ENCODE measurements around the gene NFKBIZ. TPM values are rescaled to one million over a fixed set of nuclear protein-coding genes. Genes with fewer than 3 reads are reported as not detected.
A peak's percentile ranks its signal among the peaks of the same experiment; 100 is the strongest.

Gene NFKBIZ
- total RNA-seq, 2 experiments from 2014 or later = 11.8 to 26.6 TPM

DNA sequence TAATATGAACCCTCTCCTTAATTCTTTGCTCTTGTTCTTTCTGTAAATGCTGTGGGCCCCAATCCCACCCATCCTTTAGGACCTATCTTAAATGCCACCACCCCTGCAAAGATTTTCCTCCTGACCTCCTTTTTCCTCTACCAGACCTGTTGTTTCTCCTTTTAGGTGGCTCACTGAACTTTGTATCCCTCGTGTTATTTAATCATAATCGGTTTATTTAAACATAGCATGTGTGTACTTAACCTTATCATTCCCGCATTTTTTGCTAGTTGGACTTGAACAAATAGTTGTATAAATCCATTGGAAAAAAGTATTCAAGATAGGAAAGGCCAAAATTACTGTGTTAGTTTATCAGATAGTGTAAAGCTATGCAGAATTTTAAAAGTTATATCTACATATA, 988 bp upstream of the NFKBIZ start:
- TF ChIP-seq, protein P1, sequence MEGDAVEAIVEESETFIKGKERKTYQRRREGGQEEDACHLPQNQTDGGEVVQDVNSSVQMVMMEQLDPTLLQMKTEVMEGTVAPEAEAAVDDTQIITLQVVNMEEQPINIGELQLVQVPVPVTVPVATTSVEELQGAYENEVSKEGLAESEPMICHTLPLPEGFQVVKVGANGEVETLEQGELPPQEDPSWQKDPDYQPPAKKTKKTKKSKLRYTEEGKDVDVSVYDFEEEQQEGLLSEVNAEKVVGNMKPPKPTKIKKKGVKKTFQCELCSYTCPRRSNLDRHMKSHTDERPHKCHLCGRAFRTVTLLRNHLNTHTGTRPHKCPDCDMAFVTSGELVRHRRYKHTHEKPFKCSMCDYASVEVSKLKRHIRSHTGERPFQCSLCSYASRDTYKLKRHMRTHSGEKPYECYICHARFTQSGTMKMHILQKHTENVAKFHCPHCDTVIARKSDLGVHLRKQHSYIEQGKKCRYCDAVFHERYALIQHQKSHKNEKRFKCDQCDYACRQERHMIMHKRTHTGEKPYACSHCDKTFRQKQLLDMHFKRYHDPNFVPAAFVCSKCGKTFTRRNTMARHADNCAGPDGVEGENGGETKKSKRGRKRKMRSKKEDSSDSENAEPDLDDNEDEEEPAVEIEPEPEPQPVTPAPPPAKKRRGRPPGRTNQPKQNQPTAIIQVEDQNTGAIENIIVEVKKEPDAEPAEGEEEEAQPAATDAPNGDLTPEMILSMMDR (conservative IDR thresholded peaks at IDR 0.05; ENCODE audit: low read length) = no peak
- TF ChIP-seq EZH2phosphoT487 (IDR thresholded peaks at IDR 0.05; ENCODE audit: borderline replicate concordance, low read depth, low read length) = no peak
- peaks cover 24% of the 10 kb centered on the region for H3K79me2 ChIP-seq (ENCODE audit: insufficient read depth, low read depth, low read length)
- CTCF ChIA-PET (ENCODE audit: unreplicated experiment) = interaction anchor here (1.2 kb wide), 1 partner anchor 21 kb away, joined by 3 read pairs; no protein-coding TSS in a partner anchor
- peak overlapping the region; percentile 60 for H3K27ac ChIP-seq (ENCODE audit: low read depth, low read length, poor library complexity, severe bottlenecking)
- peak overlapping the region; percentile 84 for H2AFZ ChIP-seq (ENCODE audit: low read length)
- H3K4me2 ChIP-seq (ENCODE audit: low read length) = peak overlapping the region; percentile 98
- H3K4me1 ChIP-seq (ENCODE audit: insufficient read depth, low read length, poor library complexity, severe bottlenecking) = peaks cover 40% of the 10 kb centered on the region
- no peaks in the 10 kb centered on the region for H3K9me2 ChIP-seq (ENCODE audit: insufficient read depth, low read length)
- peak overlapping the region; percentile 85 for H3K4me3 ChIP-seq (ENCODE audit: low read depth, low read length, poor library complexity, severe bottlenecking)
- no peak for DNase-seq (ENCODE audit: low spot score)
- intact Hi-C loops (cut with micrococcal nuclease; ENCODE audit: unreplicated experiment) = loop anchor here (2.0 kb wide), 2 partner anchors 34 to 90 kb away; no protein-coding TSS in a partner anchor
- no TSS peak for BruUV-seq (replicated peaks)
- H3K36me3 ChIP-seq (ENCODE audit: insufficient read depth, low read length) = peaks cover 22% of the 10 kb centered on the region
- POLR2A ChIA-PET = interaction anchor here (0.5 to 2.6 kb wide), 10 partner anchors 9 to 1559 kb away, joined by 3 to 12 read pairs (median 4); no protein-coding TSS in a partner anchor
- H3K9me3 ChIP-seq (ENCODE audit: low read length) = no peaks in the 10 kb centered on the region
- H4K20me1 ChIP-seq (ENCODE audit: insufficient read depth, low read length) = peaks cover 14% of the 10 kb centered on the region; the same call in 1 of the 2 replicates

- no peaks in the 10 kb centered on the region for H3K9me3 ChIP-seq (ENCODE audit: low read length)
- DNase-seq (ENCODE audit: low spot score) = peak; percentile 81
- intact Hi-C loops (cut with micrococcal nuclease; ENCODE audit: unreplicated experiment) = loop anchor here (1.0 to 2.0 kb wide), 5 partner anchors 22 to 375 kb away; no protein-coding TSS in a partner anchor
- no peaks in the 10 kb centered on the region for H3K9me2 ChIP-seq (ENCODE audit: insufficient read depth, low read length)
- peaks cover 24% of the 10 kb centered on the region for H3K79me2 ChIP-seq (ENCODE audit: insufficient read depth, low read depth, low read length)
- H3K36me3 ChIP-seq (ENCODE audit: insufficient read depth, low read length) = peaks cover 37% of the 10 kb centered on the region
- ChIA-PET POLR2A (interaction anchor here (0.6 to 2.6 kb wide), 18 partner anchors 8 to 459 kb away, joined by 3 to 13 read pairs (median 5); no protein-coding TSS in a partner anchor), CTCF (ENCODE audit: unreplicated experiment) (interaction anchor here (0.7 to 1.0 kb wide), 3 partner anchors 20 to 380 kb away, joined by 3 read pairs; no protein-coding TSS in a partner anchor)
- peak overlapping the region; percentile 60 for H3K27ac ChIP-seq (ENCODE audit: low read depth, low read length, poor library complexity, severe bottlenecking)
- H2AFZ ChIP-seq (ENCODE audit: low read length) = peak overlapping the region; percentile 38; the same call in 1 of the 2 replicates
- H3K4me2 ChIP-seq (ENCODE audit: low read length) = peak overlapping the region; percentile 98
- H3K4me1 ChIP-seq (ENCODE audit: insufficient read depth, low read length, poor library complexity, severe bottlenecking) = peaks cover 36% of the 10 kb centered on the region
- H4K20me1 ChIP-seq (ENCODE audit: insufficient read depth, low read length) = peaks cover 14% of the 10 kb centered on the region; the same call in 1 of the 2 replicates
- H3K4me3 ChIP-seq (ENCODE audit: low read depth, low read length, poor library complexity, severe bottlenecking) = peak overlapping the region; percentile 85
- TF ChIP-seq, protein P1 (conservative IDR thresholded peaks at IDR 0.05; ENCODE audit: low read length) = peak; percentile 55
- TF ChIP-seq EZH2phosphoT487 (IDR thresholded peaks at IDR 0.05; ENCODE audit: borderline replicate concordance, low read depth, low read length) = no peak
- no TSS peak for BruUV-seq (replicated peaks)
Measured at GRCh38 chr3:101849714-101850245, 466 bp downstream of the NFKBIZ start.
